HG02763 (cell line): Measurements from ENCODE around the gene SAMD5.

ENCODE experiments used
- ATAC-seq: cut with Tn5 transposase; IDR thresholded peaks from one replicate; pipeline ENCODE4 v1.9.1; 2021; ENCODE audit warnings: mild to moderate bottlenecking, moderate library complexity; ENCODE audit not compliant: unreplicated experiment

The SAMD5 gene

GRCh38 chr6:147617366-147617765, 108.9 kb downstream of the SAMD5 start:
- no peak for ATAC-seq

GRCh38 chr6:147618457-147618856, 110.0 kb downstream of the SAMD5 start:
- ATAC-seq, result no peak

DNA sequence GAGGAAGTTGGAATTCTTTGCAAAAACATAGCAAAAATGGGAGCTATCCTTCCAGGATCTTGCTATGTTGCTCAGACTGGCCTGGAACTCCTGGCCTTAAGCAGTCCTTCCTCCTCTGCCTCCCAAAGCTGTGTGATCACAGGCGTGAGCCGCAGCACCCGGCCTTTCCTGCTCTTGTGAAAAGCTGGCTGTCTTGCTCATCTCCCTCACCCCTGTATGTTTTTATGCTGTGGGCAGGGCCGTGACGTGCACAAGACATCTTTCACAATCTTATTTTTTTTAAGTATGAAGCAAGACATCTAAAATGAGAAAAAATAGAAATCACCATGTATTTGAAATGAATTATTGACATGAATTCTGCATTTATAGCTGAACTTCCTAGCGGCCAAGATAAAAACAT, 110.4 kb downstream of the SAMD5 start:
- ATAC-seq, result no peak
